NCI-H524 (cell line): Measurements from ENCODE around the gene SOX5.

Source experiments
- DNase-seq, 2 experiments: peaks; one replicate each; lab custom pipeline; 2025; lab: John Stamatoyannopoulos, UW

Gene SOX5

DNA sequence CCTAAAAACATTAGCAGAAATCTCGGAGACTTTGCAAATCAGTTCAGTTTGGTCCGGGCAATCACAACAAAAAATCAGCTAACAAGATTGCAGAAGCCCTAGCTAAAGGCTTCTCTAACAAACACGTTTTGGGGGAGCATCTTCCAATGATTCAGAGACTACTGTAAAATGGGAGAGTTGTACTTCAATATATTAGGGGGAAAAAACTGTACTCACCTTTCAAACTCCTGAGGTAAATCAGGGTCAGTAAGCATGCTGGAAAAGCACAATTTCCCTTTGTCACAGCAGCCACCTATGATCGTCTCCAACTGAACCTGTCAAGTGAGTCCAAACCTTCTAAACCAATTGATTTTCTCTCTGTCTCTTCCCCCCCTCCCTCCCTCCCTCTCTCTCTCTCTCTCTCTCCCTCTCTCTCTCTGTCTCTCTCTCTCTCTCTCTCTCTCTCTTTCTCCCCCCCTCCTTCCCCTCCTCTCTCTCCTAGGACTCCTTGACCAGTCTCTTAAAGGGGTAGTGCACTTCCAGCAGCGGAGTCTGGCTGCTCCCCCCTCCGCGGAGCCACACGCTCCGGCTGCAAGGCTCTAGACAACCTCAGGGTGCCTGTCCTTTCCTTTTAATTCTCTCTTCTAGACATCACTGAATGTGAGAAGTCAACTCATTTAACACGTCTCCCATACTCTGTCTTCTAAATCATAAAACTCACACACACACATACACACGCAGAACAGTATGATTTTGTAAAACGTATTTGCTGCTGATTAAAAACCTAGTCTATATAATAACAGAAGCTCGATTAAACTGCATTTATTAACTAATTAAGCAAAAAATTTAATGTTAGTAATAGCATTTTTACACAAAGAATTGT, at the start of gene SOX5:
Gene SOX5, minus strand, starts transcription at position 323 of the 862 bp plus-strand sequence. Its CDS starts 69 bp downstream, at position 254.
- DNase-seq = peak; percentile 92 to 93

GRCh38 chr12:23987046-23987445, 37.6 kb upstream of the SOX5 start:
- DNase-seq = no peak

GRCh38 chr12:23980826-23981225, 31.4 kb upstream of the SOX5 start:
- DNase-seq = no peak

DNA sequence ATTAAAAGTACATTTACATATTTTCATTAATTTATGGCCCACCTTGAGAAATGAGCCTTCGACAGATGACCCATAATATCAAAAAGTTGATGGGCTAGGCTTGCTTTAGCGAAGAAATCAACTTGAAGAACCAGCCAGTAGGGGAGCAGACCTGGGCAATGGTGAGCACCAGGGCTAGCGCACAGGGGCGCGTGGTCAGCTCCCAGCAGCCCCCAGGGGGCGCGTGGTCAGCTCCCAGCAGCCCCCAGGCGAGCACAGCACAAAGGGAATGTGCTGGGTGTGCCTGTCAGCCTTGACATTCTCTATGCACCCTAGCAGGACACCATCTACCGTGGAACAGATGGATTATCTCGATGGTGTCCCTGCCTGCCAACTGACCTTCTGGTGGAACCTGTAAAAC, 15.3 kb upstream of the SOX5 start:
- no peak for DNase-seq

DNA sequence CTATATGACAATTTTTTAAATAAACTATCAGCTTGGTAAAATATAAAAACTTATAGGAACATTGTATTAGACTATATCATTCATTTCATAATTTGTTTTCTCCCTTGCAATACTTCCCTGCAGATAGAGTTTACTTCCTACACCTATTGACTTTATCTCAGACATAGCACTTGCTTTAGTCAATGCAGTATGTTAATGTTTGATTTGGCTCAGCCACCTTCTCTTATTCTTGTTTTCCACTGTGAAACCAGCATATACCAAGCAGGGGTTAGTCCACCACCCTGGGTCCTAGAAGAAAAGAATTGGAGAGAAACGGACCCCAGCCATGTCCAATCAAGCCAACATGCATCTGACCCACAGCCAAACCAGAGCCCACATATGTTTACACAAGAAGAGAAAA, 10.4 kb upstream of the SOX5 start:
- DNase-seq = no peak

DNA sequence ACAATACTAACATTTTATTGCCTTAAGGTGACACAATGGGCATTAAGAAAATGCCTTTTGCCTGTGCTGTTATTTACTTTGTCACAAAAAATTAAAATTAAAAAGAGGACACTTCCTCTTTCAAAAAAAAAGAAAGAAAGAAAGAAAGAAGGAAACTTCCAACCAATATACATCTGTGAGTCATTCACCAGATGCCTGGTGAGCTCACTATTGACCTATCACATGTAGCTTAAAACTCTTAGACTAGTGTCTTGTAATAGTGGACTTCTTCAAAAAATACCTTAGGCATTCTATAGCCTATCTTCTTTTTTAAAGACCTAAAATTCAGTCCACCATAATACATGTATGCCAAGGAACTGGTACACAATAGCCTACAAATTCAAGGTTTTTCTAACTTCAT, 4.9 kb upstream of the SOX5 start:
- no peak for DNase-seq

- peak; percentile 32 to 76 for DNase-seq
These were observed 2.6 kb upstream of the SOX5 start for GRCh38 chr12:23952071-23952470.

- DNase-seq = peak in 1 of 2 experiments; percentile 63
These were observed 1.4 kb upstream of the SOX5 start for GRCh38 chr12:23950775-23951451.

DNA sequence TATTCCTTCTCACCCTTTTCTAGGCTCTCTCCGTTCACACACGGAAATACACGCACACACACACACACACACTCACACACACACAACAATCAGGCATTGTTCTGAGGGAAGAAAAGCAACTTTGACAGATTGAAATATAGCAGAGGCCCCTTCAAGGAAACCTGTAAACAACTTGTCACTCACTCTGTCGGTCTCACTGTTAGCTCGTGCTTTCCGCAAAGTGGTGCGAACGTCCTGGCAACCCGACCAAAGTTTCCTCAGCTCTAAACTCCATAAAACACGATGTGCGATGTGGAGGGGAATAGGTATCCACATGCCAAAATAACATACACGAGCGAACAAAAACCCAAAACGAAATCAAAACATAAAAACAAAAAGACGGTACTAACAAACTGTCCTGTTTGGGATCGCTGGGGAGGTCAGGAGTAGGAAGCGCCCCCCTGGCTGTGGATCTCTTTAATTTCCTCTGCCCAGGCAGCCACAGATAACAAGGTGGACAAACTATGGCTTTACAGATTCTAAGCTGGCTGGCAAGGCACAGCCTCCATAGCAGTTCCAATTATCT, 822 bp upstream of the SOX5 start:
- peak; percentile 35 to 63 for DNase-seq

- DNase-seq = peak in 1 of 2 experiments; percentile 58
These were observed 1.2 kb downstream of the SOX5 start for GRCh38 chr12:23948291-23948690.

DNA sequence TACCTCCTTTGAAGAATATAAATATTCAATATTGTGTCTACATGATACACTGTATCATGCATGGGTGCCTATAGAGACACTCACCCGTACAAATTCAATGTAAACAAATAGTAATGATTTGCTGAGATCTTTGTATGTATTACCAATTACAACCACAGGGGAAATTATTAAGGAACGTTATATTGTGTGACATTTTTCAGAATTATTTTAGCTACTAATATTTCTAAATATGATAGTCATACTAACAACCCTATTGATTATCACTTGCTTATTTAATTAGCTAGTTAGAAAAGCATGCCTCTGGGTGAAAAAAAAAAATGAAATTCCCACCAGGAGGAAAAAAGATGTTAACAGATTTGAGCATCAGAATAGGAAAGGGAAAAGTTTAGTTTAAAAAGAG, 2.1 kb downstream of the SOX5 start:
- peak in 1 of 2 experiments; percentile 25 for DNase-seq

GRCh38 chr12:23945249-23945648, 4.2 kb downstream of the SOX5 start:
- peak in 1 of 2 experiments; percentile 9 for DNase-seq

DNA sequence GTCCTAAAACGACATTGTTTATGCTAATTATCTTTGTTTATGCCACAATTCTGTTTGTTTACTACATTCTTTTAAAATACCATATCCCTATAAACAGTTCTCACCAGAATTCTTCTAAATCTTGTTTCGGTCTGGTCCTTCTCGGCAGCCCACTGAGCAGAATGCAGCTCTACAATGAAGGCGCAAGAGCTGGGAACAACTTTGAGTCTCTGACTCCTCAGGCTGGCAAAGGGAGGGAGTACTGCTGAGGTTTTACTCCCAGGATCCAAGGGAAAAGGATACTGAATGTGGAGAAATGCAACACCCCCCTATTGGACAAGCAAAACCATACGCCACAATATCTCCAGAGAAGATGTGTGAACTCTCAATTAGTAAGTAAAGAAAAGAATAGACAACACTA, 5.4 kb downstream of the SOX5 start:
- peak; percentile 70 to 88 for DNase-seq

GRCh38 chr12:23942841-23943240, 6.6 kb downstream of the SOX5 start:
- no peak for DNase-seq

DNA sequence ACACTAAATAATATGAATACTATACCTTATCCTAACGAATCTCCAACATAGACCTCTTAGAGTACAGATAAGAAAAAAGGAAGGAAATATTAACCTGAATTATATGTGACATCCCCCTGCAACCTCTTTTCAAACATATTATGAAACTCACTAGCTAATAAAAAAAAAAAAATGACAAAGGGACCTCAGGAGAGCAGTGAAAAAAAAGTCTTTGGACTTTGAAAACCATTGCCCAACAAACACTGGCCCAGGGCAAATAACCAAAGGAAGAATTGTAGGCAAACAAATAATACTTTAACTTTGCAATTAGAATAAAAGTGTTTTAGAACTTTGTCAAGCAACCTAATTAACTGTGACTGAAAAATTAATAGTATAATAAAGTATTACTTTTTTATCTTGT, 7.7 kb downstream of the SOX5 start:
- DNase-seq = no peak

- no peak for DNase-seq
These were observed 11.0 kb downstream of the SOX5 start for GRCh38 chr12:23938422-23938821.

DNA sequence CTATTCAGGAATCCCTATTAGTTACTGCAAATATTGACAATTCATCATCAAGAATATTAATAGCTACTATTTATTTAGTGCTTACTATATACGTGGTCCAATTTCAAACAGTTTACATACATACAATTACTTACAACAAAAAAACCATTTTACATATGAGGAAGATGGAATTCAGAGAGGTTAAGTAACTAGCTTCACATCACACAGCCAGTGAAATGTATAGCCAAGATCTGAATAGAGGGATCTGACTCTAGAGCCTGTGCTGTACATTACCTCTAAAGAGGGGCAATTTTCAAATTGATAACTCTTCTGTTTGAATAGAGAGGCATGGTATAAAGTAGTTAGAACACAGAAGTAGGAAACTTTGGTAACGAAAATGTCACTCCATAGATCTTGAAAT, 18.3 kb downstream of the SOX5 start:
- DNase-seq = no peak

GRCh38 chr12:23930599-23930998, 18.9 kb downstream of the SOX5 start:
- no peak for DNase-seq

DNA sequence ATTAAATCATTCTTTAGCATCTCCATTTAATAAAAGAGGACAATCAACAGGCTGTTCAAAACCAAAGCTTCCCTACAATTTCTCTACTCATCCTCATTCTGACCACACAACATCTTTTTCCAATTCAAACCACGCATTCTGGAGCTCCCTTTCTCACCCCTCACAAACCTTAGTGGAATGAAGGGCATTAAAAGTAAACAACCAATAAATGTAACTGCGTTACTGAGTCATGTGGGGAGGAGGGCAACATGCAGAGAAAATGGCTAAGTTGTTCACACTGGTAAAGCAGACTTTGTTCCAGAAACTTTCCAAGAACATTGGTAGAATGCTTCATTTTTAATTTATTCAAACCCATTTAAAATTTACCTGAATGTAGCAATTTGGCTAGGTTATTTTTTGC, 19.6 kb downstream of the SOX5 start:
- DNase-seq = no peak

- no peak for DNase-seq
These were observed 21.6 kb downstream of the SOX5 start for GRCh38 chr12:23927907-23928306.

- no peak for DNase-seq
These were observed 28.2 kb downstream of the SOX5 start for GRCh38 chr12:23921099-23921856.

DNA sequence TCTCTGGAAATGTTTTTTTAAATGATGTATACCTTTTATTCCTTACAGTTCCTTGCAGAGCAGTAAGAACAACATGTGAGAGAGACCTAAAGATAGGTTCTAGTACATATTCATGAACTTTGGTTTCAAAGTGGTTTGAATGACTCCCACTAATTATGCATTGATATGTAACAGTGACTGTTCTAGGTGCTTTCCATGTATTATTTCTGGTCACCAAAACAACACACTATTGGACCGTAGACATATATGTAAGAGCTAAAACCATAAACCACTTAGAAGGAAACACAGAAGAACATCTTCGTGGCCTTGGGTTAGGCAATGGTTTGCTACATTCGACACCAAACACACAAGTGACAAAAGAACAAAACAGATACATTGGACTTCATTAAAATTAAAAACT, 37.9 kb downstream of the SOX5 start:
- DNase-seq = no peak
